GM12875 (cell line): ENCODE results near the gene SFXN5.

Experiments
- H3K4me3 ChIP-seq: one replicate; pipeline ENCODE4 v1.5.1; 2011; ENCODE audit warnings: low read depth, low read length, control low read depth
- TF ChIP-seq, protein P1 (sequence below): IDR thresholded peaks from 2 replicates; pipeline ENCODE4 v1.5.1; 2011; ENCODE audit warnings: low read depth, mild to moderate bottlenecking, control low read depth, inconsistent platforms, low read length, moderate library complexity, borderline replicate concordance; ENCODE audit not compliant: insufficient read depth

The SFXN5 gene

DNA sequence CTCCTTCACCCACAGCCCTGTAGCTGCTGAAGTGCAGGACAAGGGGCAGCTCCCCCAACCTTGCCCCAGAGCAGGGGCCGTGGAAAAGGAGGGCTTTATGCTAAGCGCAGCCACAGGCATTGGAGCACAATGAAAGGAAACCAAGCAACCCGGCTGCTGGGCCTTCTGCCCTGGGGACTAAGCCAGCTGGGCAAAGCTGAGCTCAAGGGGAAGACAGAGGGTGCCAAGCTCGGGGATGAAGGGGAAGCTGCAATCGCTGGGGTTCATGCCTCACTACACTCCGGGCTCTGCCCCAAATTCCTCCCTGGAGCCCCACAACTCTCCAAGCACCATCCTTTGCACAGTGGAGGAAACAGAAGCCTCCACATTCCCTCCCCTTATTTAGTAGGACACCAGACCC, 12.4 kb downstream of the SFXN5 start:
- H3K4me3 ChIP-seq: no peak overlapping the region
- TF ChIP-seq, protein P1, sequence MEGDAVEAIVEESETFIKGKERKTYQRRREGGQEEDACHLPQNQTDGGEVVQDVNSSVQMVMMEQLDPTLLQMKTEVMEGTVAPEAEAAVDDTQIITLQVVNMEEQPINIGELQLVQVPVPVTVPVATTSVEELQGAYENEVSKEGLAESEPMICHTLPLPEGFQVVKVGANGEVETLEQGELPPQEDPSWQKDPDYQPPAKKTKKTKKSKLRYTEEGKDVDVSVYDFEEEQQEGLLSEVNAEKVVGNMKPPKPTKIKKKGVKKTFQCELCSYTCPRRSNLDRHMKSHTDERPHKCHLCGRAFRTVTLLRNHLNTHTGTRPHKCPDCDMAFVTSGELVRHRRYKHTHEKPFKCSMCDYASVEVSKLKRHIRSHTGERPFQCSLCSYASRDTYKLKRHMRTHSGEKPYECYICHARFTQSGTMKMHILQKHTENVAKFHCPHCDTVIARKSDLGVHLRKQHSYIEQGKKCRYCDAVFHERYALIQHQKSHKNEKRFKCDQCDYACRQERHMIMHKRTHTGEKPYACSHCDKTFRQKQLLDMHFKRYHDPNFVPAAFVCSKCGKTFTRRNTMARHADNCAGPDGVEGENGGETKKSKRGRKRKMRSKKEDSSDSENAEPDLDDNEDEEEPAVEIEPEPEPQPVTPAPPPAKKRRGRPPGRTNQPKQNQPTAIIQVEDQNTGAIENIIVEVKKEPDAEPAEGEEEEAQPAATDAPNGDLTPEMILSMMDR: no peak

GRCh38 chr2:73054980-73055379, 16.5 kb downstream of the SFXN5 start:
- TF ChIP-seq, protein P1: no peak
- H3K4me3 ChIP-seq: no peak overlapping the region

GRCh38 chr2:73053316-73054114, 18.0 kb downstream of the SFXN5 start:
- H3K4me3 ChIP-seq: no peak overlapping the region
- TF ChIP-seq, protein P1: no peak

GRCh38 chr2:73050121-73050545, 21.4 kb downstream of the SFXN5 start:
- TF ChIP-seq, protein P1: no peak
- H3K4me3 ChIP-seq: no peak overlapping the region

DNA sequence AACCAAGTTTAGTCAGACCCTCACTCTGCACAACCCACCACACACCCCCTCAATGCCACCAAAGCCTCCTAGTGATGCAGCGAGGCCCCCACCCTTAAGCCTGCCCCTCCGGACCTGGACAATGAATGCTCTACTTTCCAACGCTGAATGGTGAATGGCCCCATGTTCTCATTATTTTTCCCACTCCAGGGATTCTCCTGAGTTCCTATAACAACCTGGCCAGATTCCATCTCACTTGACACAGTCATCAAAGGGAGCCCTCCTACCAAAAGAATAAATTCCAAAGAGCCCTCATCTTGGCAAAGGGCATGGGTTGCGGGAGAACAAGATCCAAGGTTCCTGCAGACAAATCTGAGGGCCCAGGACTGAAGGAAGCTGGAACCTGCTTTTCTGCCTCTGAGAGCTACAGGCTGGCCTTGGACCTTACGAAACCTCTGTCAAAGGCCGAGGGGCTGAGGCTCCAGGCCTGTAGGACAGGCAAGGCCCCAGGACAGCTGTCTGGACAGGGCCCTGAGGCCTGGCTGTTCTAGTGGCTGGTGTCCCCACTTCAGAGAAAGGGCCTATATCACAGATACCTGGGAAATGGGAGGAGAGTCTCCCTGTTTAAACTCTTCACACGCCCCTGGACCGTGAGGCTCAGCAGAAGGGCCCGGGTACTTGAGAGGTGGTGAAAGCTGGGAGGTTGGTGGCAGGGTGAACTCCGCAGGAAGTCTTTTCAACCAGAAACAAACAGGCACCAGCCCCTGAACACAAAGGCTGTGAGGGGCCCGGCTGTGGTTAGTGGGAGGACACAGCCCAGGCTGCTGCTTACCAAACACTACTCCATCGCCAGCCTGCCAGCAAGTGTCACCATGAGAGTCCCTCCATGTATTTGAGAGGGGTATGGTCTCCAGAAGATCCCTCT, 27.3 kb downstream of the SFXN5 start:
- H3K4me3 ChIP-seq: no peak overlapping the region
- TF ChIP-seq, protein P1: no peak

DNA sequence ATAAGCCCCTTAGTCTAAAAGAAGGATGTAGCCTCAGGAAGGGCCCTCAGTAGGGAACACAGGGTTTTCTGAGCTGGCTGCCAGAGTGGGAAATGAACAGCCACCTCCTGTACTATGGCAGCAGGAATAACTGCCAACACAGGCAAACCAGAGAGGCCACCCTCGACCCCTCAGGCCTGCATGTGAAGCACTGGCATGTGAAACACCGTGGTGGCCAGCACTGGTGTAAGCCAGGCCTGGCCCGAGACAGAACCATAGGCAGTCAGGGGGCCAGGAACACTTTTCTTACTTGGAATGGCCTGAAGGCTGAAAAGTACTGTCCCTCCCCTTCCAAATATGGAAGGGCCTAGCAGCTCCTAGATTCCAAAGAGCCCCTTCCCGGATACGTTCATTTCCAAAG, 28.2 kb downstream of the SFXN5 start:
- H3K4me3 ChIP-seq: no peak overlapping the region
- TF ChIP-seq, protein P1: no peak
